ENCODE measurements around the gene ATXN10.

GRCh38 chr22:45710469-45710868 lies 38.8 kb downstream of the ATXN10 start:
- TF ChIP-seq, protein P1, sequence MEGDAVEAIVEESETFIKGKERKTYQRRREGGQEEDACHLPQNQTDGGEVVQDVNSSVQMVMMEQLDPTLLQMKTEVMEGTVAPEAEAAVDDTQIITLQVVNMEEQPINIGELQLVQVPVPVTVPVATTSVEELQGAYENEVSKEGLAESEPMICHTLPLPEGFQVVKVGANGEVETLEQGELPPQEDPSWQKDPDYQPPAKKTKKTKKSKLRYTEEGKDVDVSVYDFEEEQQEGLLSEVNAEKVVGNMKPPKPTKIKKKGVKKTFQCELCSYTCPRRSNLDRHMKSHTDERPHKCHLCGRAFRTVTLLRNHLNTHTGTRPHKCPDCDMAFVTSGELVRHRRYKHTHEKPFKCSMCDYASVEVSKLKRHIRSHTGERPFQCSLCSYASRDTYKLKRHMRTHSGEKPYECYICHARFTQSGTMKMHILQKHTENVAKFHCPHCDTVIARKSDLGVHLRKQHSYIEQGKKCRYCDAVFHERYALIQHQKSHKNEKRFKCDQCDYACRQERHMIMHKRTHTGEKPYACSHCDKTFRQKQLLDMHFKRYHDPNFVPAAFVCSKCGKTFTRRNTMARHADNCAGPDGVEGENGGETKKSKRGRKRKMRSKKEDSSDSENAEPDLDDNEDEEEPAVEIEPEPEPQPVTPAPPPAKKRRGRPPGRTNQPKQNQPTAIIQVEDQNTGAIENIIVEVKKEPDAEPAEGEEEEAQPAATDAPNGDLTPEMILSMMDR (IDR thresholded peaks at IDR 0.05; ENCODE audit: insufficient read depth, low read length), result no peak
- no peak for TF ChIP-seq POLR2AphosphoS5 (IDR thresholded peaks at IDR 0.05; ENCODE audit: low read depth)
- no peak for TF ChIP-seq REST (IDR thresholded peaks at IDR 0.05; ENCODE audit: insufficient replicate concordance, low read depth)

All from HL-60 (cell line).